Measurements from ENCODE around the gene SULF2.

- TF ChIP-seq CTCF (IDR thresholded peaks at IDR 0.05 in 2 of 3, conservative IDR thresholded peaks at IDR 0.05 in 1 of 3; ENCODE audit: borderline replicate concordance in 1 of 3, insufficient read depth in 1 of 3, low read depth in 2 of 3, low read length in 2 of 3), result 0 out of 6 replicates have a peak, but pooled peaks of 2 of the 3 experiments have one; percentile 6 to 10
- no peak for TF ChIP-seq POLR2A (IDR thresholded peaks at IDR 0.05; ENCODE audit: borderline replicate concordance, extremely low read depth, insufficient read depth, insufficient read length)
- TF ChIP-seq CEBPB (IDR thresholded peaks at IDR 0.05; ENCODE audit: low read depth), result no peak
- TF ChIP-seq FOSL1 (IDR thresholded peaks at IDR 0.05; ENCODE audit: low read depth), result no peak
- TF ChIP-seq ATF3 (IDR thresholded peaks at IDR 0.05), result no peak
- TF ChIP-seq ZNF274 (IDR thresholded peaks at IDR 0.05; ENCODE audit: low read depth, low read length), result no peak
- TF ChIP-seq EZH2 (IDR thresholded peaks at IDR 0.05), result no peak
- no peak for TF ChIP-seq ZFX (IDR thresholded peaks at IDR 0.05)
- TF ChIP-seq REST (IDR thresholded peaks at IDR 0.05; ENCODE audit: low read depth), result no peak
- no peak for TF ChIP-seq POLR2AphosphoS5 (IDR thresholded peaks at IDR 0.05; ENCODE audit: low read depth, low read length)
- TF ChIP-seq SP1 (IDR thresholded peaks at IDR 0.05; ENCODE audit: low read depth), result no peak
- TF ChIP-seq MAX (IDR thresholded peaks at IDR 0.05), result no peak
- no peak for TF ChIP-seq SIN3A (IDR thresholded peaks at IDR 0.05; ENCODE audit: low read depth)
These were observed 2.2 kb downstream of the SULF2 start for GRCh38 chr20:47782920-47783552.
